GM12801 (cell line): ENCODE data around the gene TNK2.

ENCODE experiments used
- CTCF ChIP-seq: IDR thresholded peaks from one replicate; pipeline ENCODE4 v1.5.1; 2011; ENCODE audit warnings: control low read depth; ENCODE audit not compliant: insufficient read length; ENCODE audit errors: extremely low read depth

TNK2 gene

GRCh38 chr3:195907934-195908693 lies at the start of gene TNK2:
Gene TNK2, minus strand, starts transcription at chr3:195908551. Its CDS starts 19,963 bp downstream, at chr3:195888588.
- TF ChIP-seq CTCF, result no peak

DNA sequence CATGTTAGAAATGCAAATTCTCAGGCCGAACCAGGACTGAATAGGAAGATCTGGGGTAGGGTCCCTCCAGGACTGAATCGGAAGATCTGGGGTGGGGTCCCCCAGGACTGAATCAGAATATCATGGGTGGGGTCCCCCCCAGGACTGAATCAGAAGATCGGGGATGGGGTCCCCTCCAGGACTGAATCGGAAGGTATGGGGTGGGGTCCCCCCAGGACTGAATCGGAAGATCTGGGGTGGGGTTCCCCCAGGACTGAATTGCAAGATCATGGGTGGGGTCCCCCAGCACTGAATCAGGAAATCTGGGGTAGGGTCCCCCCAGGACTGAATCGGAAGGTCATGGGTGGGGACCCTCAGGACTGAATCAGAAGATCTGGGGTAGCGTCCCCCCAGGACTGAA lies 48.2 kb upstream of the TNK2 start:
- no peak for TF ChIP-seq CTCF

DNA sequence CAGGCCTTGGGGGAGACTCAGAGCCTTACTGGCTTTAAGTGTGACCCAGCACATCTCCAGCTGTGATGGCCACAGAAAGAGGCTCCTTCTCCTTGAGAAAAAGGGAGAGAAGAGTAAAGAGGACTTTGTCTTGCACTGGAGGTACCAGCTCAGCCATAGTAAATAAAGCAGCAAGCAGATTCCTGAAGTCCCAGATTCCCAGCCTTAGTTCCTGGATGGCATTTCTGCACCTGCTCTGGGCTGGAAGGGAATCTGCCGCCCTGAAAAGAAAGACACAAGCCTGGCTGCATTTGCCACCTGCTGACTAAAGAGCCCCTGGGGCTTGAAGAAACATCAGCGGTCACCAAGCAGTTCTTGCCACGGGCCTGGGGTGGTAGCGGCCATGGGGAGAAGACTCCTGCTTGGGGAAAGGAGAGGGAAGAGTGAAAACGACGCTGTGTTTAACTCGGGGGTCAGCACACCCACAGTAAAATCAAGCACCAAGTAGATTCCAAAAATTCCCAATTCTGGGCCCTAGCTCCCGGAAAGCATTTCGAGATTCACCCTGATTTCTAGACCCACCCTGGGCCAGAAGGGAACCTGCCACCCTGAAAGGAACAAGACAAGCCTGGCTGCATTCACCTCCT lies 24.2 kb upstream of the TNK2 start:
- TF ChIP-seq CTCF, result no peak

DNA sequence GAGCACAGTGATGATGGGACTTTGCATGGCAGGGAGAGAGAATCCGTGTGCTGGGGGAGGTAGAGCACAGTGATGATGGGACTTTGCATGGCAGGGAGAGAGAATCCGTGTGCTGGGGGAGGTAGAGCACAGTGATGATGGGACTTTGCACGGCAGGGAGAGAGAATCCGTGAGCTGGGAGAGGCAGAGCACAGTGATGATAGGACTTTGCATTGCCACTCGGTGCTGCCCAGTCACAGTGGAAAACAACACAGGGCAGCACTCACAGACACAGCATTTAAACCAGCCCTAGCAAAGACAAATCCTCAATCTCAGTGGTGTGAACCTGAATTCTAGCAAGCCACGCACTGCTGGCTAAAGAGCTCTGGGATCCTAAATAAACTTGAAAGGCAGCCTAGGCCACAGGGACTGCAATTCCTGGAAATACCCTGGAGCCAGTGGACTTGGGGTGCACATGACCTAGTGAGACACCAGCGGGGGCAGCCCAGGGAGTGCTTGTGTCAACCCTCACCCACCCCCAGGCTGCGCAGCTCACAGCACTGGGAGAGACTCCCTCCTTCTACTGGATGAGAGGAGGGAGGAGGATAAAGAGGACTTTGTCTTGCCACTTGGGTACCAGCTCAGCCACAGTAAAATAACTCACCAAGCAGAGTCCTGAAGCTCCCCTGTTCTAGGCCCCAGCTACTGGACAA lies 23.4 kb upstream of the TNK2 start:
- no peak for TF ChIP-seq CTCF

DNA sequence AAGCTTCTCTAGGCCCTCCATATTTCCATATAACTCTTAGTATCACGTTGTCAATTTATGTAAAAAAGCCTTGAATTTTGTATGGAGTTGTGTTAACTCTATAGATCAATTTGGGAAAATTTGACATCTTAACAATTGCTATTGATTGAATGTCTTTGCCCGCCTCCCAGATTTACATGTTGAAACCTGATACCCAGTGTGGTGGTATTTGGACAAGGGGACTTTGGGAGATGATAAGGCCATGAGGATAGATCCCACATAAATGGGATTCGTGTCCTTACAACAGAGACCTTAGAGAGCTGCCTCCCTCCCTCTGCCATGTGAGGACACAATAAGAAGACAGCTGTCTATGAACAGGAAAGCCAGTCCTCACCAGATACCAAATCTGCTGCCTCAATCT lies 21.1 kb upstream of the TNK2 start:
- no peak for TF ChIP-seq CTCF

DNA sequence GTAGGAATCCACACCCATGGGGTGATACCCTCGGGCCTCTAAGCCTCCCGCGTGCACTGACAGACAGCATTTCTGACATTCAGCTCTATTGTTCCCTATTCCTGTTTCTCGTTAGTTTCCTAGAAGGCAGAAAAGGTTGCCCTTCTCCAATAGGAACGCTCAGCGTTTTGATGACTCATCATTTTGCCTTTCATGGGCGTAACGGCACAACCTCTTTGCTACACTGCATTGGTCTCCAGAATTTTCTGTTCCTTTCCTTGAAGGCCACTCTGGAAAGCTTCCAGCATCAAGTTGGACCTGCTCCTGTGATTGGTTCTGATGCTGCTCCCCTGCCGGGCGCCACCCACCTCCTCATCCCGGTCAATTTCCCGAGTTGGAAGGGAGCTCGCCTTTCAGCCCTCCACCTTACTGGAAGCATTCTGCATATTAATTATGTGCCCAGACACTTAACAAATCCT lies 13.0 kb upstream of the TNK2 start:
- no peak for TF ChIP-seq CTCF

DNA sequence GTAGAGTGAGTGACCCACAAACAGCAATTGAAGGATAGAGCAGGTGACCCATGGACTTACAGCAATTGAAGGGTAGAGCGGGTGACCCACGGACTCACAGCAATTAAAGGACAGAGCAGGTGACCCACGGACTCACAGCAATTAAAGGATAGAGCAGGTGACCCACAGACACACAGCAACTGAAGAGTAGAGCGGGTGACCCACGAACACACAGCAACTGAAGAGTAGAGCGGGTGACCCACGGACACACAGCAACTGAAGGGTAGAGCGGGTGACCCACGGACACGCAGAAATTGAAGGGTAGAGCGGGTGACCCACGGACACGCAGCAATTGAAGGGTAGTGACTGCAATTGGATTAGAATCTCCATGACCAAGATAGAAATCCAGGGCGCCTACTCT lies 9.8 kb upstream of the TNK2 start:
- no peak for TF ChIP-seq CTCF
